Effector CD8-positive, alpha-beta T cell (primary cell): ENCODE data around the gene CLEC16A.

Experiments used
- DNase-seq: peaks from one replicate; lab custom pipeline; 2025; lab: John Stamatoyannopoulos, UW

The CLEC16A gene

GRCh38 chr16:11175787-11176341 is 231.5 kb downstream of the CLEC16A start:
- DNase-seq, result no peak

GRCh38 chr16:11177578-11178160 is 233.3 kb downstream of the CLEC16A start:
- no peak for DNase-seq

- DNase-seq, result no peak
Measured at GRCh38 chr16:11178424-11178823, 234.1 kb downstream of the CLEC16A start.

- DNase-seq, result no peak
Measured at GRCh38 chr16:11179574-11179973, 235.2 kb downstream of the CLEC16A start.

GRCh38 chr16:11180489-11180888 is 236.1 kb downstream of the CLEC16A start:
- no peak for DNase-seq

GRCh38 chr16:11181242-11181898 is 237.0 kb downstream of the CLEC16A start:
- DNase-seq, result no peak

GRCh38 chr16:11181899-11182279 is 237.5 kb downstream of the CLEC16A start:
- no peak for DNase-seq

GRCh38 chr16:11182411-11182810 is 238.0 kb downstream of the CLEC16A start:
- no peak for DNase-seq

- no peak for DNase-seq
Measured at GRCh38 chr16:11183035-11183812, 238.9 kb downstream of the CLEC16A start.

- DNase-seq, result no peak
Measured at GRCh38 chr16:11183951-11184350, 239.6 kb downstream of the CLEC16A start.

- no peak for DNase-seq
Measured at GRCh38 chr16:11187522-11188023, 243.2 kb downstream of the CLEC16A start.

GRCh38 chr16:11188801-11189740 is 244.7 kb downstream of the CLEC16A start:
- DNase-seq, result no peak

GRCh38 chr16:11190588-11191560 is 246.5 kb downstream of the CLEC16A start:
- DNase-seq, result no peak

- no peak for DNase-seq
Measured at GRCh38 chr16:11191665-11192064, 247.3 kb downstream of the CLEC16A start.

GRCh38 chr16:11193494-11193893 is 249.1 kb downstream of the CLEC16A start:
- no peak for DNase-seq

- no peak for DNase-seq
Measured at GRCh38 chr16:11194913-11195312, 250.5 kb downstream of the CLEC16A start.

- no peak for DNase-seq
Measured at GRCh38 chr16:11196286-11196828, 252.0 kb downstream of the CLEC16A start.

GRCh38 chr16:11198375-11198774 is 254.0 kb downstream of the CLEC16A start:
- DNase-seq, result no peak

GRCh38 chr16:11198828-11199227 is 254.5 kb downstream of the CLEC16A start:
- no peak for DNase-seq

GRCh38 chr16:11200592-11200991 is 256.2 kb downstream of the CLEC16A start:
- DNase-seq, result no peak
